ENCODE measurements around the gene FBXO15. TPM values are rescaled to one million over a fixed set of nuclear protein-coding genes. Genes with fewer than 3 reads are reported as not detected.

The FBXO15 gene
- total and polyA plus RNA-seq, 2 donors (not counting 1 experiment from before 2014, with no cell fraction given) = 0.77 to 0.83 TPM

- Histone ChIP-seq H3K4me2 (ENCODE audit: extremely low read depth, insufficient read depth, low read length) (no peak overlapping the region), H3K9ac (ENCODE audit: insufficient read depth, low read length) (no peak overlapping the region), H3K27ac (ENCODE audit: insufficient read depth, low read length) (no peak overlapping the region), H3K9me3 (ENCODE audit: control insufficient read depth, insufficient read depth, low read depth, low read length) (no peaks in the 10 kb centered on the region), H3K79me2 (ENCODE audit: control insufficient read depth, insufficient read depth, low read length) (no peaks in the 10 kb centered on the region), H3K4me3 (replicated peaks in 1 of 4; ENCODE audit: control extremely low read depth in 1 of 4, insufficient read depth in 1 of 4, low read depth in 3 of 4, low read length in 4 of 4) (no peak overlapping the region), H3K4me1 (ENCODE audit: control insufficient read depth, extremely low read depth, insufficient read depth, low read length) (no peaks in the 10 kb centered on the region), H3K27me3 (ENCODE audit: control insufficient read depth, insufficient read depth, low read length) (no peaks in the 10 kb centered on the region), H4K20me1 (ENCODE audit: control insufficient read depth, extremely low read depth, insufficient read depth, low read length) (no peaks in the 10 kb centered on the region), H3K36me3 (ENCODE audit: control insufficient read depth, insufficient read depth, low read length) (no peaks in the 10 kb centered on the region), H2AFZ (ENCODE audit: low read length) (no peak overlapping the region)
- DNase-seq (ENCODE audit: low read depth in 2 of 2) = no peak
- TF ChIP-seq CTCF (conservative IDR thresholded peaks at IDR 0.05 in 1 of 2, IDR thresholded peaks at IDR 0.05 in 1 of 2; ENCODE audit: low read depth in 1 of 2, low read length in 2 of 2) (no peak), EZH2 (IDR thresholded peaks at IDR 0.05; ENCODE audit: low read length, missing control alignments) (no peak)
Observed at GRCh38 chr18:74066018-74066417, 81.6 kb downstream of the FBXO15 start.

- Histone ChIP-seq H3K9ac (ENCODE audit: insufficient read depth, low read length) (no peak overlapping the region), H4K20me1 (ENCODE audit: control insufficient read depth, extremely low read depth, insufficient read depth, low read length) (no peaks in the 10 kb centered on the region), H3K4me3 (replicated peaks in 1 of 4; ENCODE audit: control extremely low read depth in 1 of 4, insufficient read depth in 1 of 4, low read depth in 3 of 4, low read length in 4 of 4) (no peak overlapping the region), H3K27me3 (ENCODE audit: control insufficient read depth, insufficient read depth, low read length) (no peaks in the 10 kb centered on the region), H3K79me2 (ENCODE audit: control insufficient read depth, insufficient read depth, low read length) (no peaks in the 10 kb centered on the region), H3K4me2 (ENCODE audit: extremely low read depth, insufficient read depth, low read length) (no peak overlapping the region), H2AFZ (ENCODE audit: low read length) (no peak overlapping the region), H3K36me3 (ENCODE audit: control insufficient read depth, insufficient read depth, low read length) (no peaks in the 10 kb centered on the region), H3K4me1 (ENCODE audit: control insufficient read depth, extremely low read depth, insufficient read depth, low read length) (no peaks in the 10 kb centered on the region), H3K9me3 (ENCODE audit: control insufficient read depth, insufficient read depth, low read depth, low read length) (no peaks in the 10 kb centered on the region), H3K27ac (ENCODE audit: insufficient read depth, low read length) (no peak overlapping the region)
- no peak for DNase-seq (ENCODE audit: low read depth in 2 of 2)
- TF ChIP-seq EZH2 (IDR thresholded peaks at IDR 0.05; ENCODE audit: low read length, missing control alignments) (no peak), CTCF (conservative IDR thresholded peaks at IDR 0.05 in 1 of 2, IDR thresholded peaks at IDR 0.05 in 1 of 2; ENCODE audit: low read depth in 1 of 2, low read length in 2 of 2) (no peak)
Observed at GRCh38 chr18:74065366-74065765, 82.3 kb downstream of the FBXO15 start.

GRCh38 chr18:74064510-74064909 is 83.1 kb downstream of the FBXO15 start:
- H3K4me1 ChIP-seq (ENCODE audit: control insufficient read depth, extremely low read depth, insufficient read depth, low read length) = no peaks in the 10 kb centered on the region
- H3K9ac ChIP-seq (ENCODE audit: insufficient read depth, low read length) = no peak overlapping the region
- no peak overlapping the region for H3K4me3 ChIP-seq (replicated peaks in 1 of 4; ENCODE audit: control extremely low read depth in 1 of 4, insufficient read depth in 1 of 4, low read depth in 3 of 4, low read length in 4 of 4)
- no peaks in the 10 kb centered on the region for H3K27me3 ChIP-seq (ENCODE audit: control insufficient read depth, insufficient read depth, low read length)
- H3K36me3 ChIP-seq (ENCODE audit: control insufficient read depth, insufficient read depth, low read length) = no peaks in the 10 kb centered on the region
- H3K79me2 ChIP-seq (ENCODE audit: control insufficient read depth, insufficient read depth, low read length) = no peaks in the 10 kb centered on the region
- no peak for DNase-seq (ENCODE audit: low read depth in 2 of 2)
- no peaks in the 10 kb centered on the region for H4K20me1 ChIP-seq (ENCODE audit: control insufficient read depth, extremely low read depth, insufficient read depth, low read length)
- no peak overlapping the region for H3K4me2 ChIP-seq (ENCODE audit: extremely low read depth, insufficient read depth, low read length)
- no peak overlapping the region for H3K27ac ChIP-seq (ENCODE audit: insufficient read depth, low read length)
- TF ChIP-seq EZH2 (IDR thresholded peaks at IDR 0.05; ENCODE audit: low read length, missing control alignments) (no peak), CTCF (conservative IDR thresholded peaks at IDR 0.05 in 1 of 2, IDR thresholded peaks at IDR 0.05 in 1 of 2; ENCODE audit: low read depth in 1 of 2, low read length in 2 of 2) (no peak)
- no peak overlapping the region for H2AFZ ChIP-seq (ENCODE audit: low read length)
- no peaks in the 10 kb centered on the region for H3K9me3 ChIP-seq (ENCODE audit: control insufficient read depth, insufficient read depth, low read depth, low read length)

All from fibroblast of lung (primary cell).